Prostate gland (tissue), 2 donors: ENCODE data around the gene SPEM3. TPM values are rescaled to one million over a fixed set of nuclear protein-coding genes. Genes with fewer than 3 reads are reported as not detected.

ENCODE experiments used
- DNase-seq: peaks from one replicate; pipeline ENCODE4 v3.0.0-alpha.2; 2019; ENCODE audit warnings: low spot score
- H3K27ac ChIP-seq, 2 donors: fragments of 200-600 bp; sonication (generic); 2 replicates each; pipeline ENCODE4 v1.5.1; 2017 to 2019
- H3K27me3 ChIP-seq: fragments of 200-600 bp; sonication (generic); replicated peaks from 2 replicates; pipeline ENCODE4 v1.5.1; 2019; ENCODE audit not compliant: insufficient read depth
- H3K36me3 ChIP-seq, 2 donors: fragments of 200-600 bp; sonication (generic); 1 replicate in 1 of 2; 2 replicates in 1 of 2; pipeline versions ENCODE4 v1.5.1 to v1.8.1; 2017 to 2019
- H3K4me1 ChIP-seq: fragments of 200-600 bp; sonication (generic); replicated peaks from 2 replicates; pipeline ENCODE4 v1.5.1; 2019
- H3K4me3 ChIP-seq, 2 donors: fragments of 200-600 bp; sonication (generic); 2 replicates each; pipeline ENCODE4 v1.5.1; 2017 to 2019
- H3K9me3 ChIP-seq: fragments of 200-600 bp; sonication (generic); 2 replicates; pipeline ENCODE4 v1.5.1; 2017
- CTCF ChIP-seq, 4 experiments: fragments of 200-600 bp in 2 of 4; fragments of 450-650 bp in 2 of 4; sonication (generic) in 2 of 4; IDR thresholded peaks; 1 replicate in 3 of 4; 2 replicates in 1 of 4; pipeline ENCODE4 v1.5.1; 2016 to 2019; ENCODE audit warnings: antibody characterized with exemption in 4 of 4, mild to moderate bottlenecking in 2 of 4, moderate library complexity in 2 of 4
- POLR2A ChIP-seq: fragments of 450-650 bp; IDR thresholded peaks from one replicate; pipeline ENCODE4 v1.6.1; 2016; ENCODE audit warnings: antibody characterized with exemption, mild to moderate bottlenecking
- POLR2AphosphoS5 ChIP-seq: sonication (generic); formaldehyde crosslinking; IDR thresholded peaks from one replicate; pipeline ENCODE4 v1.6.1; 2017; ENCODE audit warnings: antibody characterized with exemption
- WGBS: methylation state at CpG from one replicate; pipeline ENCODE4 v1.1.5; 2018; 5-methylcytosine and 5-hydroxymethylcytosine counted together
- intact Hi-C: fragments of 100-400 bp; cut with DNase I; formaldehyde crosslinking; loops from one replicate; pipeline ENCODE4 v1.14.2; 2022
- total RNA-seq, 2 donors: library from RNA; depleted of rRNA; stranded (reverse); fragments of >200 nt; gene quantifications; one replicate each; pipeline ENCODE4 v1.1.0, GENCODE V29; 2016

Gene SPEM3
- total RNA-seq, 2 donors from 2014 or later = 0.09 to 0.11 TPM

GRCh38 chr17:7394452-7395191, 34.0 kb upstream of the SPEM3 start, which contains the start of gene PLSCR3:
Gene PLSCR3 (minus strand): TSS chr17:7394525. CDS start chr17:7394110, 415 bp downstream.
- TF ChIP-seq POLR2A (peak; percentile 89), CTCF (IDR thresholded peaks at IDR 0.05) (peak; percentile 15 to 50 (median 38)), POLR2AphosphoS5 (peak; percentile 71)
- Histone ChIP-seq H3K27me3 (no peaks in the 10 kb centered on the region), H3K9me3 (no peaks in the 10 kb centered on the region), H3K4me1 (no peaks in the 10 kb centered on the region), H3K27ac (peak within 1 kb of the TSS; percentile 74 to 87), H3K4me3 (peak within 1 kb of the TSS; percentile 48 to 62), H3K36me3 (peaks cover 0 to 8% of the 10 kb centered on the region in 2 donors)
- under 1% methylated on average over 59 of the region's 71 CpGs for WGBS
- DNase-seq = peak; percentile 80
- intact Hi-C loops = loop anchor here (5.0 kb wide), 1 partner anchor 42 kb away; the partner anchor contains the start of gene KCTD11

- no peak overlapping the region for H3K27ac ChIP-seq
- WGBS = 92% methylated on average over 4 of the region's 4 CpGs
- H3K36me3 ChIP-seq = peaks cover 0 to 4% of the 10 kb centered on the region in 2 donors
Measured at GRCh38 chr17:7396147-7396546, 32.5 kb upstream of the SPEM3 start.

GRCh38 chr17:7398612-7399011, 30.0 kb upstream of the SPEM3 start:
- no peak overlapping the region for H3K4me3 ChIP-seq

More at GRCh38 chr17:7396147-7396546, 32.5 kb upstream of the SPEM3 start:
- intact Hi-C loops = no loop called here
- H3K27me3 ChIP-seq = no peaks in the 10 kb centered on the region
- no peaks in the 10 kb centered on the region for H3K9me3 ChIP-seq
- no peak for DNase-seq
- H3K4me3 ChIP-seq = no peak overlapping the region
- TF ChIP-seq POLR2A (no peak), CTCF (IDR thresholded peaks at IDR 0.05) (no peak), POLR2AphosphoS5 (no peak)
- H3K4me1 ChIP-seq = no peaks in the 10 kb centered on the region

GRCh38 chr17:7403043-7403726, 25.5 kb upstream of the SPEM3 start:
- no peaks in the 10 kb centered on the region for H3K9me3 ChIP-seq
- H3K27me3 ChIP-seq = no peaks in the 10 kb centered on the region
- peak overlapping the region; percentile 70 to 80 for H3K4me3 ChIP-seq
- WGBS = 8% methylated on average over 16 of the region's 16 CpGs
- DNase-seq = no peak
- peak overlapping the region; percentile 83 to 86 for H3K27ac ChIP-seq
- H3K4me1 ChIP-seq = no peaks in the 10 kb centered on the region
- TF ChIP-seq POLR2A (no peak), POLR2AphosphoS5 (no peak), CTCF (IDR thresholded peaks at IDR 0.05) (no peak)
- intact Hi-C loops = loop anchor here (5.0 kb wide), 1 partner anchor 74 kb away; the partner anchor contains the start of gene ZBTB4
- no peaks in the 10 kb centered on the region for H3K36me3 ChIP-seq

More at GRCh38 chr17:7398612-7399011, 30.0 kb upstream of the SPEM3 start:
- Histone ChIP-seq H3K27ac (no peak overlapping the region), H3K36me3 (no peaks in the 10 kb centered on the region), H3K4me1 (no peaks in the 10 kb centered on the region), H3K27me3 (no peaks in the 10 kb centered on the region), H3K9me3 (no peaks in the 10 kb centered on the region)
- no peak for DNase-seq
- 82% methylated on average over 2 of the region's 2 CpGs for WGBS
- TF ChIP-seq POLR2A (no peak), POLR2AphosphoS5 (no peak), CTCF (IDR thresholded peaks at IDR 0.05) (no peak)
- intact Hi-C loops = no loop called here
